ENCODE results near the gene RAPGEF5.
A peak's percentile ranks its signal among the peaks of the same experiment; 100 is the strongest.

The RAPGEF5 gene

DNA sequence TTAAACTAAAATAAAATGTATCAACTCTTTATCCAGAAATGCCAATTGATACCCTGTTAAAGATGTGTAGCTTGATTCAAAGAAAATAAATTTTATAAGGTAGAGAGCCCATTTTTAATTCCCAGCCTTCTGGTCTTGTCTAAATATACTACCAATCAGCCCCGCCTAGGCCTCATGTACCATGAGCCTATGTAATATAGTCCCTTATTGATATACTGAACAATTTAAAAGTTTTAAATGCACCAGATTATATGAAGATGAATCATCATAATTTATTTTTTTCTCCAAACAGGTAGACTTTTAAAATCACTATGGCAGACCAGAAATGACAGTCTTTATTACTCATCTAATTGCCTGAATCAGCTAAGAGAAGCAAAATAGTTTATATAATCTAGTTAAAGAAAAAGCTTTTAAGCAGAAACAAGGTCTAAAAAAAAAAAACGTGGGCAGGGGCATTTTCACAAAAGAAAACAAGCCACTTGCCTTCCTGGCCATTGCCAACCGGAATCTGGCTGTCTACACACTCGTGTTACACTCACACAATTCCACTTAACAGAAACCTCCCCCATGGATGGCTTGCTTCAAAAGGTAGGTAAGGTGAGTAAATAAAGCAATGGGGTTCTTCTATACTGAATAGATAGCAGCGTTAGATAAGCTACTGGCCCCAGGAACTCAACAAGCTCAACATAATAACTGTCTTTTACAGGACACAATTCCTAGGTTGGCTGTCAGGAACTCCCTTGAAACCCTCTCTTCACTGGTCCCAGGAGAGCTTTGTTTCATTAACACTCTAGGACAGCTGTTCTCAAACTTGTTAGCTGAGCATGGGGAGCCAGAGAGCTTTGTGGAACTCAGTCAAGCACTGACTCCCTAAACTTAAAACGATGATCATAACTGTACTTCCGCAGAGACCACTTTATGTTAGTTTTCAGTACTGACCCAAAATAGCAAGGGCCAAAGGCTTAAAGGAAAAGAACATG is 37.2 kb downstream of the RAPGEF5 start:
- ATAC-seq, result no peak
- no peaks in the 10 kb centered on the region for H3K27me3 Mint-ChIP-seq
- no peak overlapping the region for H3K4me3 Mint-ChIP-seq
- no peaks in the 10 kb centered on the region for H3K4me1 Mint-ChIP-seq
- H3K36me3 Mint-ChIP-seq, result no peaks in the 10 kb centered on the region
- no peaks in the 10 kb centered on the region for H3K9me3 Mint-ChIP-seq
- H3K27ac Mint-ChIP-seq, result no peak overlapping the region

DNA sequence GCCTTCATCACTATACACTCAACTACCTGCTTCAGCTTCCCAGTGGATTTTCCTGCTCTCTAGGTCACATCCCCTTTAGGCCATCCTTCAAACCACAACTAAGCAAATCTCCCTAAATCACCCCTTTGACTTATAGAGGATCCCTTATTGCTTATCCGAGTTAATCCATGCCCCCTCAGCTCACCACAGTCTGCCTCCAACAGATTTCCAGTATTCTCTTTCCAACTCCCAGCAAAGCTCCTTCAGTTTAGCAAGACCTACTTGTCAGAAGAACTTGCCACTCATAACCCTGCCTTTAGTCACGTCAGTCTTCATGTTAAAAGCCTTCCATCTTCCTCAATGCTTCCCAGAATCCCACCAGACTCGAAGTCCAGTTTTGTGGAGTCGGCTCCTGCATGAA is 38.6 kb downstream of the RAPGEF5 start:
- no peaks in the 10 kb centered on the region for H3K27me3 Mint-ChIP-seq
- H3K36me3 Mint-ChIP-seq, result no peaks in the 10 kb centered on the region
- no peak overlapping the region for H3K4me3 Mint-ChIP-seq
- no peaks in the 10 kb centered on the region for H3K4me1 Mint-ChIP-seq
- H3K27ac Mint-ChIP-seq, result no peak overlapping the region
- no peaks in the 10 kb centered on the region for H3K9me3 Mint-ChIP-seq
- no peak for ATAC-seq

DNA sequence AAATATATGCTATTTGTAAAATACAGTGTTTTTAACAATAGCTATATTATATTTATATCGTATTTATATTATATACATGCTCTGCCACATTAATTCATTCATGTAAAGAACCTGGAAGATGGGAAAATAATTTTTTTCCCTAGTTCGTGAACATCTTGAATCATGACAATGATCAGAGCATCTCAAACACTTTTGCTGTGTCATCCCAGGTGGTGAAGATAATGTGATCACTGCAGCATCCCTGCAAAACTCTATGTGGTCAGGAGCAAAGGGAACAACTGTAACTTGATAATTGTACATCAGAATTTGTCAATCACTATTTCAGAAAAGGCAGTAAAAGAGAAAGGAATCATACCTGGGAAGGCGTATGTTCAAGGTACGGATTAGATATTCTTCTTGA is 39.3 kb downstream of the RAPGEF5 start:
- no peak for ATAC-seq
- H3K27ac Mint-ChIP-seq, result no peak overlapping the region
- H3K9me3 Mint-ChIP-seq, result no peaks in the 10 kb centered on the region
- H3K4me1 Mint-ChIP-seq, result no peaks in the 10 kb centered on the region
- H3K36me3 Mint-ChIP-seq, result no peaks in the 10 kb centered on the region
- H3K4me3 Mint-ChIP-seq, result no peak overlapping the region
- no peaks in the 10 kb centered on the region for H3K27me3 Mint-ChIP-seq

DNA sequence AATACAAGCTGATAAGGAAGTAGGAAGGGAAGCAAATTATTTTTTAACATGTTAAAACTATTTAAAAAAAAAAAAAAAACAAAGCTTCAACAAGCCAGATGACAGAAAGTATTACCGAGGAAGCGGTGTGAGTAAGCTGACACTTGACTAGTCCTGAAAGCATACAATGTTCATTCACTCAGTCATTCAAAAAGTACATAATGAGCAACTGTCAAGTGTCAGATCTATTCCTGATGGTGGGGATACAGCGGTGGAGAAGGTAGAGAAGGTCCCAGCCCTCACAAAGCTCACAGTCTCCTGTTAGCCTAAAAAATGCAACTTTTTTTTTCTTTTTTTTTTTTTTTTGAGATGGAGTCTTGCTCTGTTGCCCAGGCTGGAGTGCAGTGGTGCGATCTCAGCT is 40.0 kb downstream of the RAPGEF5 start:
- Mint-ChIP-seq H3K36me3 (no peaks in the 10 kb centered on the region), H3K27me3 (no peaks in the 10 kb centered on the region), H3K4me1 (no peaks in the 10 kb centered on the region), H3K27ac (no peak overlapping the region), H3K9me3 (no peaks in the 10 kb centered on the region), H3K4me3 (no peak overlapping the region)
- no peak for ATAC-seq

DNA sequence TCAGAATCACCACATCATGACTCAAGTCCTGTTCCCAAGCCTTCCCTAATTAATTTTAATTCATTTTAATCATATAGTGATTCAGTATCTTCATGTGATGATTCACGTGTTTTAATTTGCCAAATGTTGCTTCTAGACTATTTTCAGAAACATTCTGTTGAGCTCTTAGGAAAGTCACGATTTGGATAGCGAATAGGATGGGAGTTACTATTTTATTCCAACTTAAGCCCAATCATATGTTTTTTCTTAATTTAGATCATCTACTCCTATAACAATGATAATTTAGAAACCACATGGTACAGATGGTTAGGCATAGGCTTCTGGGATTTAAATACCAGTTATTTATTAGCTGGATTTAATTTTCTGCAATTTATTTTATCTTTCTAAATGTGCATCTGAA is 49.1 kb downstream of the RAPGEF5 start:
- H3K36me3 Mint-ChIP-seq, result no peaks in the 10 kb centered on the region
- no peak overlapping the region for H3K4me3 Mint-ChIP-seq
- no peaks in the 10 kb centered on the region for H3K27me3 Mint-ChIP-seq
- ATAC-seq, result no peak
- H3K27ac Mint-ChIP-seq, result no peak overlapping the region
- no peaks in the 10 kb centered on the region for H3K4me1 Mint-ChIP-seq
- H3K9me3 Mint-ChIP-seq, result peaks cover 10% of the 10 kb centered on the region

DNA sequence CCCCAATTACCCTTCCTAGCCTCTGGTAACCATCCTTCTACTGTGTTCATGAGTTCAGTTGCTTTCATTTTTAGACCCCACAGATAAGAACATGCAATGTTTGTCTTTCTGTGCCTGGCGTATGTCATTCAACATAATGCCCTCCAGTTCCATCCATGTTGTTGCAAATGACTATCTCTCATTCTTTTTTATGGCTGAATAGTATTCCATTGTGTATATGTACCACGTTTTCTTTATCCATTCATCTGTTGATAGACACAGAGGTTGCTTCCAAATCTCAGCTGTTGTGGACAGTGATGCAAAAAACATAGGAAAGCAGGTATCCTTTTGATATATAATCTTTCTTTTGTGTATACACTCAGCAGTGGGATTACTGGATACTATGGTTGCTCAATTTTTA is 51.2 kb downstream of the RAPGEF5 start:
- H3K9me3 Mint-ChIP-seq, result peaks cover 10% of the 10 kb centered on the region
- no peaks in the 10 kb centered on the region for H3K36me3 Mint-ChIP-seq
- no peaks in the 10 kb centered on the region for H3K4me1 Mint-ChIP-seq
- H3K4me3 Mint-ChIP-seq, result no peak overlapping the region
- no peak overlapping the region for H3K27ac Mint-ChIP-seq
- H3K27me3 Mint-ChIP-seq, result no peaks in the 10 kb centered on the region
- no peak for ATAC-seq

DNA sequence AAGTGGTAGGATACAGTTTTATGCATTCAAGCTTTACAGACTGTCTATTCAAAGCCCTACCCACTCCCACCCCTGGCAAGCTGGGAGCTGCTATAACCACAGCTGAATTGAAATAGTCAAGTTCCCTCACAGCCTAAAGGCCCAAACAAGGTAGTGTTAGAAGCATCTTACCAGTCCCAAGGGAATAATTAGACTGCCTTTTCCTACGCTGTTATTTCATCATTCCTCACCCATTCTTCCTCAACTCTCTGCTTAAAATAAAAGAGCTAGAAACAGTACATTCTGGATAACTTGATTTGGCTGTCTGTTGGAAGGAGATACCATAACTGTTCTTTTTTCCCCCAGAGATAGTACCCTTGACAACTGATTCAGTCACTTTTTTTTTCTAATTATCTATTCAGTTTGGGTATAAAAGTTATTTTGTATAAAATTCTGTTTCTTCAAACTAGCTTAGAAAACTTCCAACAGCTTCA is 54.0 kb downstream of the RAPGEF5 start:
- Mint-ChIP-seq H3K9me3 (peaks cover 10% of the 10 kb centered on the region), H3K4me1 (no peaks in the 10 kb centered on the region), H3K27me3 (no peaks in the 10 kb centered on the region), H3K36me3 (no peaks in the 10 kb centered on the region), H3K4me3 (no peak overlapping the region), H3K27ac (no peak overlapping the region)
- no peak for ATAC-seq

DNA sequence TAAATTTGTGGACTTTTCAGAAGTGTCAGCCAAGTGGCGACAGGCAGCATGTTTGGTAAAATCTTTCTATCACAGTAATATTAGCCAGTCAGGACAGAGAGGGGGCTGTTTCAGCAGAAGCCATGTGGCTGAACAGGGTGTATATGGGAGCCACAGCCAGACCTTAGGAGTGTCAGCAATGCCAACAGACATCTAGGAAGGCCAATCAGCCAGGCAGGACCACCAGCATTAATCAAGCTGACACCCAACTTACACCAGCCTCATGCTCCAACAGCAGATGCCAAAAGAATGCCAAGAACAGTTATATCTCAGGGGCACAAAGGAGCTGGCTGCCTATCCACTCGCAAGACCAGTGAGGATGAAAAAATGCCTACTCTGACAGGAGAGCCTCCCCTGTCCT is 54.8 kb downstream of the RAPGEF5 start:
- Mint-ChIP-seq H3K9me3 (peaks cover 10% of the 10 kb centered on the region), H3K4me3 (no peak overlapping the region), H3K4me1 (no peaks in the 10 kb centered on the region), H3K27ac (no peak overlapping the region), H3K36me3 (no peaks in the 10 kb centered on the region), H3K27me3 (no peaks in the 10 kb centered on the region)
- ATAC-seq, result no peak

DNA sequence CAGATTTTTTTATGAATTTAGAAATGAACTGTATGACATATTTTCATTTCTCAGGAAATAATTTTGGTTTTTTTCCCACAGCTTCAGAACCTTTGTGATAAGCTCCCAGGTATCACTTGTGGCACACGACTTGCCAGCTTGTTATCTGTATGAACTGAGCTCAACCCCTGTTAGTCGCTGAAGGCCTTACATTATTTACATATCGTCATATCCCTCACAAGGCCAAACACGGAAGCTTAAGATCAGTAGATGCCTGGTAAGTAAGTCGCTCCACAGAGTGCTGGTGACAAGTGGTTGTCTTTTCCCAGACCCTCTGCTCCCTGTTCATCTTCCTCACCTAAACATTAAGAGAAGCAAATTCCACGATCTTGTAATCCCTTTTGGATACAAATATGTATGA is 55.2 kb downstream of the RAPGEF5 start:
- Mint-ChIP-seq H3K4me1 (no peaks in the 10 kb centered on the region), H3K27me3 (no peaks in the 10 kb centered on the region), H3K27ac (no peak overlapping the region), H3K36me3 (no peaks in the 10 kb centered on the region), H3K9me3 (peaks cover 6% of the 10 kb centered on the region), H3K4me3 (no peak overlapping the region)
- ATAC-seq, result no peak

DNA sequence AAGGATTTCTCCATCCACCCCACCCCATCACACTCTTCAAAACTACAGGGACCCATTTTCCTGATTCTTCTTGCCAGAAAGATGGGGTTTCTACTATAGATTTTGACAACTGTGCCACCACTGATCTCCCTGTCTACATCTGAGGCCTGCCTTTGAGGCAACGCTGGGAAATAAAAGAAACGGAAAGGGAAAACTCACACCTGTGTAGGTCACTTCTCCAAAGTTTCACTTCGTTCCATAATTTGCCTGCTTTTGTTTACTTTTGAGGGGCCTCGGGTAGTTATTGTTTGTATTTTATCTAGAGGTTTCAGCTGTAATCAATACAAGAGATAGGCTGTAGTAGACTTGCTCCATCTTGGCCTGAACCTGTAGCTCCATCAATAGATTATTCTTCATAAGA is 56.1 kb downstream of the RAPGEF5 start:
- peaks cover 2% of the 10 kb centered on the region for H3K9me3 Mint-ChIP-seq
- ATAC-seq, result no peak
- no peak overlapping the region for H3K4me3 Mint-ChIP-seq
- H3K4me1 Mint-ChIP-seq, result no peaks in the 10 kb centered on the region
- H3K27ac Mint-ChIP-seq, result no peak overlapping the region
- H3K36me3 Mint-ChIP-seq, result no peaks in the 10 kb centered on the region
- no peaks in the 10 kb centered on the region for H3K27me3 Mint-ChIP-seq

DNA sequence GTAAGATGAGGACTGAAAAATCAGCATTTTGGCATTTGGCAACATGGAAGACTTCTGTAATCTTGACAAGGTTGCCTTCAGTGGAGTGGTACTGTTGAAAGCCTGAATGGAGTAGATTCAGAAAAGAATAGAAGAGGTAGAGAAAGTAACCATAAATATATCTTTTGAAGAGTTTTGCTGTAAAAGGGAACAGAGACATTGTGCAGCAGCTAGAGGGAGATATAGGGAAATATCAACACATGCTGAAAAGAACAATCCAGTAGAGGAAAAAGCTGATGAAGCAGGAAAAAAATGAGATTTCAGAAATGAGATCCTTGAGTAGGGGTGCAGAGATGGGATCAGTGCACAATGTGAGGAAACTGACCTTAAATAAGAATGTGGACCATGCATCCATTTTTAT is 60.0 kb downstream of the RAPGEF5 start:
- H3K9me3 Mint-ChIP-seq, result no peaks in the 10 kb centered on the region
- H3K4me3 Mint-ChIP-seq, result no peak overlapping the region
- no peak overlapping the region for H3K27ac Mint-ChIP-seq
- no peaks in the 10 kb centered on the region for H3K36me3 Mint-ChIP-seq
- H3K4me1 Mint-ChIP-seq, result no peaks in the 10 kb centered on the region
- no peaks in the 10 kb centered on the region for H3K27me3 Mint-ChIP-seq
- no peak for ATAC-seq

DNA sequence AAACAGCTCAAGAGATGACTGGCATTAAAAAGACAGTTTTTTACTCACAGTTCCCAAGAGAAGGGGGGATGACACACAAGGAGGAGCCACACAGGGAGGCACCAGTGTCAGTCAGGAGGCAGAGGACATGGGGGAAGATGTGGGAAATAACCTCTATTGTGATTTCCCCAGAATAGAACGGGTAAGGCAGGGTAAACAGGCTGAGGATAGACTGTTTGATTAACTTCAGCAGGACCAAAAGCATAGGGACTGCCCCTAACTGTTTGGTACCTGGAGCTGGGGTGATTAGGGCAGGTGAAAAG is 60.7 kb downstream of the RAPGEF5 start:
- no peak for ATAC-seq
- Mint-ChIP-seq H3K27ac (no peak overlapping the region), H3K27me3 (no peaks in the 10 kb centered on the region), H3K4me1 (no peaks in the 10 kb centered on the region), H3K9me3 (no peaks in the 10 kb centered on the region), H3K36me3 (no peaks in the 10 kb centered on the region), H3K4me3 (no peak overlapping the region)

DNA sequence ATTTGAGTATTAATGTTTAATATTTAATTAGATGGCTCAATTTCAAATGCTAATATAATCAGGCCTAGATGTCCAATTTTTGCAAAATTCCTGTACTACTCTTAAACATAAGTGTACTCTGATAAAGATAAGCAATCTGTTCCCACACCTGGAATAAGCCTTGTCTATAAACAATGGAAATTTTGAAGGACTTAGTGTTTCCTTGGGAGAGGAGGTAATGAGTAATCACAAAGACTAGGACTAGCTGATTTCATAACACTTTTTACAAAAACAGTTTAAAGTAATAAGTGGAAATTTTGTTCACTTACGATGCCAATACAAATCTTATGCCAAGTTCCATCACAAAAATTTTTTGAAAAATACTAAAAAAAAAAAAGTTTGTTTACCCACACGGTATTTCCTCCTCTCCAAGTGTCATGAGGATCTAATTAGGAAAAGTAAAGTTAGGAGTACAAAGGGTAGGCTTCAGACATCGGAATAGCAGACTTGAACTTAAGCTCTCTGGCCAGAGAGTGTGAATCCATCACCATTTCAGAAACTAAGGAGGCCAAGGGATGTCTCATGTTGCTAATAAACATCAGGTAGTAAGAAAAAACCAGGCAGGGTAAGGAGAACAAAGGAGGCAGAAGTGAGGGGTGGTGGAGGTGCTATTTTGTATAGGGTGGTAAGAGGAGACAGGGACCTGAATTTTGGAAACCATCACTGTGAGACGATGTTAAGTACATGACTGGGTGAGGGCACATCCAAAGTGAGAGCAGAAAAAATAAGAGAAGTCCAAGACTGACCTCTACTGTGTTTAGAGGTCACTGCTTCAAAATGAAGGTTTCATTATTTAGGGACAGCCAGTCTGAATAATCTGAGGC is 61.3 kb downstream of the RAPGEF5 start:
- no peaks in the 10 kb centered on the region for H3K36me3 Mint-ChIP-seq
- no peaks in the 10 kb centered on the region for H3K27me3 Mint-ChIP-seq
- no peaks in the 10 kb centered on the region for H3K9me3 Mint-ChIP-seq
- no peaks in the 10 kb centered on the region for H3K4me1 Mint-ChIP-seq
- no peak overlapping the region for H3K27ac Mint-ChIP-seq
- no peak overlapping the region for H3K4me3 Mint-ChIP-seq
- ATAC-seq, result peak; percentile 9

DNA sequence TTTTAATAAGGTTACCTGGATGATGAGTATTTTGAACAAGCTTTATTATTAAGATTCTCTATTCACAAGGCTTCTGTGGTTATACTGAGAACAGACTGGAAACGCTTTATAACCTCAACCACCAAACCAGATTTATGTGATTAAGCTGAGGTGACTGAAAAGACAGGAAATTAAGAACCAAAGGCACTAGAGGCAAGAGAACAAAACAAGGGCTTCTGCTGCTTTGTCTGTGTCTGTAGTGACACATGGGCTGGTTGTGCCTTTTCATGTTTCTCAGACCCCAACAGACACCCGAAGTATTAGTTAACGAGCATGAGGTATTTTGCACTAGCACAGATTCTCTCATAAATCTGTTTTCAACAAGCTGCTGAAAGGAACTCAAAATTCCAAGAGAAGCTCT is 64.4 kb downstream of the RAPGEF5 start:
- ATAC-seq, result no peak
- Mint-ChIP-seq H3K27me3 (no peaks in the 10 kb centered on the region), H3K27ac (no peak overlapping the region), H3K36me3 (no peaks in the 10 kb centered on the region), H3K9me3 (no peaks in the 10 kb centered on the region), H3K4me1 (no peaks in the 10 kb centered on the region), H3K4me3 (no peak overlapping the region)

DNA sequence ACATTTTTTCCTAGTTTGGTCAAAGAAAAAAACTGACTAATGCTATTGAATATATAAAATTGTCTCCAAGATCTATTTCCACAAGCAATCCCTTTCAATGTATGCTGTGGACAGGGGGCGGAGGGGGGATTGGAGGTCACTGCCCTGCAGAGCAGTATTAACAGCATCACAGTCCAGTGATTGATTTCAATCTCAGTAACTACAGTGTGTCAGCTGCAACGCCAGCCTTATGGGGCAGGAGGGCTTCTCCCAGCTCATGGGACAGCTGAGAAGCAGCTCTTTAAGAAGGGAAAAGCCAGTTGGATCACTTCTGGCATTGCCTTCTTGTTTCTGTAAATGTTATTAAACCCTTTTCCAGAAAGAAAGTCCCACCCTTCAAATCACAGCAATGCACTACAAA is 65.0 kb downstream of the RAPGEF5 start:
- no peak overlapping the region for H3K4me3 Mint-ChIP-seq
- no peaks in the 10 kb centered on the region for H3K9me3 Mint-ChIP-seq
- H3K4me1 Mint-ChIP-seq, result no peaks in the 10 kb centered on the region
- no peaks in the 10 kb centered on the region for H3K36me3 Mint-ChIP-seq
- ATAC-seq, result no peak
- no peak overlapping the region for H3K27ac Mint-ChIP-seq
- H3K27me3 Mint-ChIP-seq, result no peaks in the 10 kb centered on the region

DNA sequence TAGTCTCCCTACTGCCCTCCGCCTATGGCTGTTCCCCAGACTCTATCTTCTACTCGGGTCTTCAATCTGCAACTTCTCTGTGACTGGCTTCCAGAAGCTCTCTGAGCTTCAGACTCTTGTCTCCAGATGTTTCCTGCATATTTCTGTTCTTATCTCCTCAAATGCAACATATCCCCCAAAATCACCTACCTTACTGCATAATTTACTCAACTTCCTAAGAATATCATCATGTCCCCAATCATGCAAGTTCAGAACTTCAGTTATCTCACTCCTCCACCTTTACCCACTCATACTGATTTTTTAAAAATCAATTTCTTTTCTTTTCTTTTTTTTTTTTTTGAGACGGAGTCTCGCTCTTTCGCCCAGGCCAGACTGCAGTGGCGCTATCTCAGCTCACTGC is 68.8 kb downstream of the RAPGEF5 start:
- no peak overlapping the region for H3K4me3 Mint-ChIP-seq
- no peak overlapping the region for H3K27ac Mint-ChIP-seq
- H3K9me3 Mint-ChIP-seq, result no peaks in the 10 kb centered on the region
- no peaks in the 10 kb centered on the region for H3K36me3 Mint-ChIP-seq
- ATAC-seq, result no peak
- no peaks in the 10 kb centered on the region for H3K4me1 Mint-ChIP-seq
- no peaks in the 10 kb centered on the region for H3K27me3 Mint-ChIP-seq
